Stimulated activated CD8-positive, alpha-beta memory T cell treated with anti-CD3 and anti-CD28 coated beads, Interleukin-15, amount 100 ng/mL, for 4 hours (primary cell): ENCODE data around the gene TAPBP.
"Not testable (repeated sequence)": the region's sequence is repeated elsewhere in the genome, so short reads cannot be mapped to it uniquely, and the experiment has no call there.

Source experiments
- DNase-seq, 2 donors: peaks; one replicate each; pipeline ENCODE4 v3.0.0-alpha.2; 2020; ENCODE audit warnings: low read depth in 2 of 2

The TAPBP gene

GRCh38 chr6:33297956-33298772 lies 15.7 kb downstream of the TAPBP start:
- no peak for DNase-seq

GRCh38 chr6:33297406-33297955 lies 16.4 kb downstream of the TAPBP start:
- DNase-seq, result no peak

GRCh38 chr6:33296797-33297405 lies 17.0 kb downstream of the TAPBP start:
- DNase-seq, result no peak

GRCh38 chr6:33295621-33296369 lies 18.1 kb downstream of the TAPBP start:
- no peak for DNase-seq

GRCh38 chr6:33294086-33294823 lies 19.6 kb downstream of the TAPBP start:
- DNase-seq, result no peak

- no peak for DNase-seq
Measured at GRCh38 chr6:33292996-33293682, 20.7 kb downstream of the TAPBP start.

GRCh38 chr6:33290459-33290858 lies 23.4 kb downstream of the TAPBP start:
- no peak for DNase-seq

GRCh38 chr6:33289784-33290315 lies 24.0 kb downstream of the TAPBP start:
- DNase-seq, result no peak

- DNase-seq, result peak; percentile 64 to 80
Measured at GRCh38 chr6:33288921-33289783, 24.7 kb downstream of the TAPBP start, which contains the start of the genes PFDN6 and WDR46. PFDN6 (plus strand) TSS chr6:33289601; CDS start chr6:33289857, 256 bp downstream. WDR46 (minus strand) TSS chr6:33289239; CDS start chr6:33289170, 69 bp downstream.

GRCh38 chr6:33288141-33288920 lies 25.5 kb downstream of the TAPBP start:
- DNase-seq, result no peak

- DNase-seq, result no peak
Measured at GRCh38 chr6:33286946-33287914, 26.6 kb downstream of the TAPBP start.

- DNase-seq, result not testable (repeated sequence)
Measured at GRCh38 chr6:33285214-33285613, 28.7 kb downstream of the TAPBP start.

GRCh38 chr6:33280539-33280938 lies 33.3 kb downstream of the TAPBP start:
- no peak for DNase-seq

- no peak for DNase-seq
Measured at GRCh38 chr6:33279971-33280511, 33.8 kb downstream of the TAPBP start.

- DNase-seq, result no peak
Measured at GRCh38 chr6:33279257-33279695, 34.6 kb downstream of the TAPBP start.

GRCh38 chr6:33278810-33279209 lies 35.1 kb downstream of the TAPBP start:
- DNase-seq, result no peak

GRCh38 chr6:33278392-33278741 lies 35.5 kb downstream of the TAPBP start:
- no peak for DNase-seq
